Motor neuron (in vitro differentiated cells): ENCODE measurements around the gene FAF1. TPM values are rescaled to one million over a fixed set of nuclear protein-coding genes. Genes with fewer than 3 reads are reported as not detected.

Experiments
- ATAC-seq, 8 experiments: fragments of 200-7000 bp; cut with Tn5 transposase; replicated peaks in 6 of 8; 2 replicates each; pipeline ENCODE4 v1.8.0; 2021; ENCODE audit warnings: mild to moderate bottlenecking in 8 of 8, moderate library complexity in 8 of 8
- H3K27ac ChIP-seq, 2 donors: fragments of 250-450 bp; sonication (Bioruptor Pico); 2 replicates each; pipeline ENCODE4 v1.9.0; 2021; ENCODE audit warnings: antibody characterized with exemption in 2 of 2, mild to moderate bottlenecking in 2 of 2, moderate library complexity in 1 of 2
- H3K4me1 ChIP-seq, 2 donors: fragments of 250-450 bp; sonication (Bioruptor Pico); replicated peaks in 1 of 2; 2 replicates each; pipeline ENCODE4 v1.6.1; 2021; ENCODE audit warnings: antibody characterized with exemption in 2 of 2, mild to moderate bottlenecking in 2 of 2, moderate library complexity in 1 of 2
- H3K4me3 ChIP-seq, 5 donors: fragments of 250-450 bp; sonication (Bioruptor Pico); 2 replicates each; pipeline ENCODE4 v1.9.0; 2021; ENCODE audit warnings: antibody characterized with exemption in 5 of 5, mild to moderate bottlenecking in 5 of 5, moderate library complexity in 4 of 5
- WGBS, 10 experiments: fragments of 450-650 bp; shearing (Covaris generic); methylation state at CpG; one replicate each; pipeline ENCODE4 v1.0.0; 2022; 5-methylcytosine and 5-hydroxymethylcytosine counted together
- in situ Hi-C, 9 experiments: fragments of 400-800 bp; cut with MboI; loops; one replicate each; pipeline ENCODE4 v1.15.0; 2021; ENCODE audit warnings: low sequenced_read_pairs in 9 of 9, low pct_unique_long_range_greater_than_20kb in 2 of 9; ENCODE audit not compliant: unreplicated experiment in 9 of 9
- total RNA-seq, 8 experiments: library from RNA; unstranded; fragments of 300-600 nt; gene quantifications; 2 replicates each; pipeline versions ENCODE4 v1.2.3 to v1.2.4, GENCODE V29; 2022

FAF1 gene
- total RNA-seq, 8 experiments from 2014 or later = 26.3 to 79.4 (median 52.0) TPM

DNA sequence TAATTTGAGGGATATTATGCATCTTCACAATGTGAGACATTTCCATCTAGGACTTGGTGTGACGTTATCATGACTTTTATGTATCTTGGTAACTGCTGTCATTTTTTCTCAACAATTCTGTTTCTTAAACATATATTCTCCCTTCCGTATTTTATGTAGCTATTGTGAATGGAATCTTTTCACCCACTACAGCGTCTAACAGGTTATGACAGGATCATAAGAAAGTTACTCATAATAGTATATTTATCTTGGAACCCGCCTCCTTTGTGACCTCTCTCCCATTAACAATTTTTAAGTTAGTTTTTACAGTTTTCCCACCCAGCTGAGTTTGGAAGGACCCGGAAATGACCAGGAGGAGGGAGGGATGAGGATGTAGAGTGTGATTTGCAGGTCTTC is 530.1 kb downstream of the FAF1 start:
- WGBS, 10 experiments = 10 to 32% (median 22%) methylated on average over 2 to 5 of the region's 5 CpGs
- H3K4me1 ChIP-seq = no peaks in the 10 kb centered on the region
- ATAC-seq = no peak
- no peak overlapping the region for H3K27ac ChIP-seq
- in situ Hi-C loops = no loop called here
- no peak overlapping the region for H3K4me3 ChIP-seq

DNA sequence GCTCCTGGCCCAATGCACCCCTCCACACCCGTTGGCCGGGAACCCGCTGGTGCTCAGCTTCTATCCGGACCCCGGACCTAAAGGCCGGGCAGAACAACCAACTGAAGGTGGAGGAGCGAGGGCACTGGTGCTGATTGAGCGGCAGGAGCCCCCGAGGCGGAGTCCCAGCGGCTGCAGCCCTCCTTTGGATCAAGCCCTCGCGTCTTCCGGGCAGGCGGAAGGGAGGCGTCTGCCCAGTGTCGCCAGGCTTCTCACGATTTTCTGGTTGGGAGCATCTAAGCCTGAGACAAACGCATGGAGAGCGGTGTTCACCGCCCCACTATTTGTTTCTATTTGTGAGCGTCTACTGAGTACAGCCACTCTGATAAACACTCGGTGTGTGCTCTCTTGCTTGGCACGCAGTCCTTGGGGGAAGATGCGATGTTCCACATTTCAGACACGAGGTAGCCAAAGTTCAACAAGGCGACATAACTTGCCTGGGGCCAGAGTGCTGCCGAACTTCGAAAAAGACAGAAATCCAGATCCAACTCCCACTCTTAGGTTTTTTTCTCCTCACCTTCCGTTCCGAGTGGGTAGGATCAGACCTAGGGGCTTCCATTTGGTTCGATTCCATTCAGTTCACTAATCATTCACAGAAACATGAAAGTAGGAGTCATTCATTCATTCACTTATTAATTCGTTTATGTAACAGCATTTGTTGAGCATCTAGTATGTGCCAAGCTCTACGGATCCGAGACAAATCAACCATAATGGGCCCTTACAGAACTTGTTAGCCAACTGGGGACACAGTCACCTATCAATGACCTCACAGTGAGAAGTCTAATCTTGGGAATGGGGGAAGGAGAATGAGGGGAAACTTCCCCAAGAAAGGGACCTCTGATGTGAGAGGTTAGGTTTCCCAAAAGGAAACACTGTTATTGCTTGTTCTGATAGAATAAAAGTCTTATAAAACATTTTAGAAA is 532.0 kb downstream of the FAF1 start:
- H3K4me3 ChIP-seq = no peak overlapping the region
- peak in 2 of 8 experiments; percentile 3 to 6 for ATAC-seq
- in situ Hi-C loops = no loop called here
- no peak overlapping the region for H3K27ac ChIP-seq
- H3K4me1 ChIP-seq = peaks cover 0 to 2% of the 10 kb centered on the region in 2 donors
- WGBS, 10 experiments = 0 to 23% (median 4%) methylated on average over 1 to 27 of the region's 35 CpGs

DNA sequence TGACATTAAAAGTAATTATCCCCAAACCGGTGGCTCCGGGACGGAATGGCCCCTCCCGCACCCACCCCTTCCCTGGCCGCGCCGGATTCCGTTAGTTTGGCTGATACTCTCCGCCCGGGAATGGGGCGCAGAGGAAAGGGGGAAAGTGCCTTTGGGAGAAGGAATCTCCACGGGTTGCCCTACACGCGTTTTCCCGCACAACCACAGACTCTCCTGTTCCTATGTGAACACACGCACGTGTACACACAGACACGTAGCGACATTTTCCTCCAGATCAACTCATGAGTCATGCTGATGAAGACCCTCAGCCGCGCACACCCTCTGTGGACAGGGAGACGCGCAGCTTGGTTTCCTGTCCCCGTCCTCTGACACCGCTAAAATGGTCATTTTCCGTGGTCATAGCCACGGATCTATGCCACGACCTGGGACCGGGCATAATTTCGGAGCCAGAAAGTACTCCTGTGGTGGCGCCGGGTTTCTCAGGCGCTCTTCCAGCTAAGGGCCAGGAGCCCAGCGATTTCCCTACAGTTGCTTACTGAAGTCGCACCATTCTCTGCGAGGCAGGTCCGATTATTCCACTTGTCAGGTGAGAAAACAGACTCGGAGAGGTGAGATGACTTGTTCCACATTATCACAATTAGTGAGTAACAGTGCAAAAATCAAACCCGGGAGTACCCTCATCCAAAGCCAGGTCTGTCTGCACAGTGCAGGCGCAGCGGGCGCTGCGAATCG is 532.8 kb downstream of the FAF1 start:
- 1 to 7% (median 5%) methylated on average over 6 to 33 of the region's 44 CpGs; no CpG with 5 or more reads in 4 of the 10 experiments for WGBS, 10 experiments

GRCh38 chr1:50426702-50427085 is 533.4 kb downstream of the FAF1 start:
- ATAC-seq = no peak
- Histone ChIP-seq H3K27ac (no peak overlapping the region), H3K4me3 (no peak overlapping the region), H3K4me1 (peaks cover 0 to 2% of the 10 kb centered on the region in 2 donors)
- in situ Hi-C loops = no loop called here
- no CpG with 5 or more reads among the region's 28 CpGs for WGBS, 10 experiments

More for the DNA sequence above, 532.8 kb downstream of the FAF1 start:
- in situ Hi-C loops = no loop called here
- peaks cover 0 to 2% of the 10 kb centered on the region in 2 donors for H3K4me1 ChIP-seq
- H3K4me3 ChIP-seq = no peak overlapping the region
- ATAC-seq = peak in 4 of 8 experiments; percentile 3 to 23 (median 18)
- H3K27ac ChIP-seq = no peak overlapping the region

GRCh38 chr1:50426108-50426700 is 533.9 kb downstream of the FAF1 start:
- Histone ChIP-seq H3K27ac (no peak overlapping the region), H3K4me3 (no peak overlapping the region), H3K4me1 (peaks cover under 1 to 2% of the 10 kb centered on the region in 2 donors)
- 0 to 20% (median 8%) methylated on average over 2 to 9 of the region's 20 CpGs; no CpG with 5 or more reads in 5 of the 10 experiments for WGBS, 10 experiments
- in situ Hi-C loops = no loop called here
- no peak for ATAC-seq

DNA sequence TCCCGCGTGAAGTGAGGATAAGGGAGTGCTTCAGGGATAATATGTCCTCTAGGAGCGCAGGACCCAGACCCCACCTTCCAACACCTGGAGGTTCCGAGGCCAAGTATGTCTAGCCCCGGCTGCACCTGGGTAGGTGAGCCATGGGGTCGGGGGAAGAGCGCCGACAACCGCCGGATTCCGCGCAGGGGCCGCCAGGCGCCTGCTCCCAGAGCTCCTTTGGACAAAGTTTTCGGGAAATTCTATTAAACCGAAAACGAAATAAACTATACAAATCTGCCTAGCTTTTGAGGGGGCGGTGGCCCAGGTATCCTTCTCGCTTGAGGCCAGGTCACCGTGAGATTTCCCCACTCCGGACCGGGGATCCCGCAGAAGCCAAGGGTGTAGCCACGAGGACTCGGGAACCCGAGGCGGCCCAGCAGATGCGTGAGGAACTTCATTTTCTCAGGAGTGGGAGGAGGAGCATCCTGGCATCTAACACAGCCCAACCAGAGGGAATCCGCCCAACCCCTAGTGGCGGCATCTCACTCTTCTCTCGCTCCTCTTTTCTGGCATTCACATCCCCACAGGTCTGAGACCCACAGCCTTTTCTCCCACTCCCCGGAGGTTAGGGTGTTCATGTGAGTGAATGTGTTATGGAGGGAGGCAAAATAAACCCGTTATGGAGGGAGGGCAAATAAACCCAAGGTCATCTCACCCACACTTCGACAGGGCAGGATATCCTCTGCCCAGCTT is 534.5 kb downstream of the FAF1 start:
- Histone ChIP-seq H3K4me3 (no peak overlapping the region), H3K27ac (no peak overlapping the region), H3K4me1 (peaks cover 2 to 3% of the 10 kb centered on the region in 2 donors)
- in situ Hi-C loops = no loop called here
- 0 to 13% (median 4%) methylated on average over 1 to 25 of the region's 34 CpGs; no CpG with 5 or more reads in 2 of the 10 experiments for WGBS, 10 experiments
- peak in 1 of 8 experiments; percentile 29 for ATAC-seq

- in situ Hi-C loops = no loop called here
- Histone ChIP-seq H3K4me1 (peaks cover 2 to 3% of the 10 kb centered on the region in 2 donors), H3K4me3 (no peak overlapping the region), H3K27ac (no peak overlapping the region)
- no peak for ATAC-seq
- 0 to 11% (median 3%) methylated on average over 3 to 20 of the region's 40 CpGs for WGBS, 10 experiments
Observed at GRCh38 chr1:50424884-50425375, 535.1 kb downstream of the FAF1 start.

GRCh38 chr1:50424045-50424883 is 535.8 kb downstream of the FAF1 start:
- in situ Hi-C loops = no loop called here

GRCh38 chr1:50423670-50424000 is 536.4 kb downstream of the FAF1 start:
- ATAC-seq = peak in 6 of 8 experiments; percentile 3 to 20 (median 6)
- peaks cover 2 to 5% of the 10 kb centered on the region in 2 donors for H3K4me1 ChIP-seq
- H3K4me3 ChIP-seq = peak overlapping the region in 3 of 5 donors; percentile 17 to 29 (median 24)
- WGBS, 10 experiments = 0 to 2% (median 2%) methylated on average over 1 to 20 of the region's 23 CpGs; no CpG with 5 or more reads in 7 of the 10 experiments
- in situ Hi-C loops = no loop called here
- H3K27ac ChIP-seq = no peak overlapping the region

More at GRCh38 chr1:50424045-50424883, 535.8 kb downstream of the FAF1 start:
- H3K4me3 ChIP-seq = no peak overlapping the region
- peak in 1 of 8 experiments; percentile 14 for ATAC-seq
- H3K4me1 ChIP-seq = peaks cover 2 to 3% of the 10 kb centered on the region in 2 donors
- WGBS, 10 experiments = 1 to 12% (median 2%) methylated on average over 15 to 35 of the region's 35 CpGs
- H3K27ac ChIP-seq = no peak overlapping the region

GRCh38 chr1:50422946-50423669 is 537.0 kb downstream of the FAF1 start, which contains the start of gene DMRTA2:
Gene DMRTA2, minus strand, starts transcription at chr1:50423443. Its CDS starts 1,907 bp downstream, at chr1:50421536.
- no peak within 1 kb of the TSS for H3K27ac ChIP-seq
- peaks cover 5 to 9% of the 10 kb centered on the region in 2 donors for H3K4me1 ChIP-seq
- ATAC-seq = peak in 6 of 8 experiments; percentile 64 to 70 (median 66)
- peak within 1 kb of the TSS in 4 of 5 donors; percentile 7 to 29 (median 20) for H3K4me3 ChIP-seq
- in situ Hi-C loops = no loop called here
- 0 to 13% (median 2%) methylated on average over 1 to 26 of the region's 61 CpGs; no CpG with 5 or more reads in 3 of the 10 experiments for WGBS, 10 experiments

- in situ Hi-C loops = no loop called here
- 4% methylated on average over 10 of the region's 21 CpGs; no CpG with 5 or more reads in 9 of the 10 experiments for WGBS, 10 experiments
- Histone ChIP-seq H3K27ac (no peak overlapping the region), H3K4me3 (peak overlapping the region in 3 of 5 donors; percentile 17 to 29 (median 24)), H3K4me1 (peaks cover 5 to 9% of the 10 kb centered on the region in 2 donors)
- ATAC-seq = no peak
Observed at GRCh38 chr1:50422675-50422945, 537.5 kb downstream of the FAF1 start.
